Measurements from ENCODE around the gene PEX11B.

Gene PEX11B

GRCh38 chr1:145897969-145898368 lies 20.5 kb downstream of the PEX11B start:
- no peak overlapping the region for H3K23ac ChIP-seq (ENCODE audit: low read depth, low read length, poor library complexity)
- no peak overlapping the region for H4K8ac ChIP-seq (ENCODE audit: low read depth, low read length)
- no peaks in the 10 kb centered on the region for H3K79me1 ChIP-seq (ENCODE audit: low read depth, low read length)
- H4K91ac ChIP-seq (ENCODE audit: low read depth, low read length, poor library complexity) = no peak overlapping the region
- H3K18ac ChIP-seq (ENCODE audit: low read length) = no peak overlapping the region
- no peak overlapping the region for H2BK120ac ChIP-seq (ENCODE audit: low read depth, low read length)
- no peaks in the 10 kb centered on the region for H3K36me3 ChIP-seq (replicated peaks in 1 of 2; ENCODE audit: control insufficient read depth in 2 of 2, insufficient read depth in 2 of 2, low read length in 2 of 2)
- H3K9me3 ChIP-seq (replicated peaks in 1 of 2; ENCODE audit: control insufficient read depth in 2 of 2, insufficient read depth in 1 of 2, low read depth in 1 of 2, low read length in 2 of 2) = no peaks in the 10 kb centered on the region
- no peak overlapping the region for H2BK15ac ChIP-seq (ENCODE audit: low read length)
- peaks cover 0 to 29% (median 0%) of the 10 kb centered on the region in 3 experiments for H3K27me3 ChIP-seq (ENCODE audit: control insufficient read depth in 3 of 3, insufficient read depth in 3 of 3, low read depth in 1 of 3, low read length in 3 of 3)
- H2AK5ac ChIP-seq (ENCODE audit: low read depth, low read length) = peak overlapping the region; percentile 37
- no peak overlapping the region for H2BK12ac ChIP-seq (ENCODE audit: low read length)
- DNase-seq (ENCODE audit: low spot score) = no peak
- H2BK5ac ChIP-seq (ENCODE audit: low read length) = no peak overlapping the region
- H3K14ac ChIP-seq (ENCODE audit: low read length) = no peak overlapping the region
- no peak overlapping the region for H3K4me3 ChIP-seq (ENCODE audit: low read length in 2 of 2)
- H3K4ac ChIP-seq (ENCODE audit: low read length) = no peak overlapping the region
- no peak overlapping the region for H3K4me2 ChIP-seq (ENCODE audit: insufficient read depth, low read length, poor library complexity, severe bottlenecking)
- no peak overlapping the region for H3K9ac ChIP-seq (ENCODE audit: low read depth, low read length, poor library complexity)
- H2AFZ ChIP-seq (ENCODE audit: low read length) = no peak overlapping the region
- peaks cover 7% of the 10 kb centered on the region in 2 donors for H3K4me1 ChIP-seq (ENCODE audit: control insufficient read depth in 2 of 2, insufficient read depth in 1 of 2, low read depth in 1 of 2, low read length in 2 of 2)
- no peak overlapping the region for H3K27ac ChIP-seq (replicated peaks; ENCODE audit: low read length)
- WGBS, 2 donors (ENCODE audit: extremely low coverage in 2 of 2, insufficient read length in 2 of 2, insufficient replicate concordance in 1 of 2) = no CpG with 5 or more reads among the region's 1 CpG

GRCh38 chr1:145895471-145895870 lies 23.0 kb downstream of the PEX11B start:
- H3K4ac ChIP-seq (ENCODE audit: low read length) = no peak overlapping the region
- no CpG with 5 or more reads among the region's 1 CpG for WGBS, 2 donors (ENCODE audit: extremely low coverage in 2 of 2, insufficient read length in 2 of 2, insufficient replicate concordance in 1 of 2)
- no peak overlapping the region for H4K91ac ChIP-seq (ENCODE audit: low read depth, low read length, poor library complexity)
- no peak overlapping the region for H3K27ac ChIP-seq (replicated peaks; ENCODE audit: low read length)
- H3K36me3 ChIP-seq (replicated peaks in 1 of 2; ENCODE audit: control insufficient read depth in 2 of 2, insufficient read depth in 2 of 2, low read length in 2 of 2) = no peaks in the 10 kb centered on the region
- no peak overlapping the region for H3K9ac ChIP-seq (ENCODE audit: low read depth, low read length, poor library complexity)
- H2AK5ac ChIP-seq (ENCODE audit: low read depth, low read length) = no peak overlapping the region
- no peak overlapping the region for H2BK120ac ChIP-seq (ENCODE audit: low read depth, low read length)
- H3K14ac ChIP-seq (ENCODE audit: low read length) = no peak overlapping the region
- H3K23ac ChIP-seq (ENCODE audit: low read depth, low read length, poor library complexity) = no peak overlapping the region
- no peaks in the 10 kb centered on the region for H3K9me3 ChIP-seq (replicated peaks in 1 of 2; ENCODE audit: control insufficient read depth in 2 of 2, insufficient read depth in 1 of 2, low read depth in 1 of 2, low read length in 2 of 2)
- H2BK12ac ChIP-seq (ENCODE audit: low read length) = no peak overlapping the region
- H2BK15ac ChIP-seq (ENCODE audit: low read length) = no peak overlapping the region
- no peak overlapping the region for H3K4me2 ChIP-seq (ENCODE audit: insufficient read depth, low read length, poor library complexity, severe bottlenecking)
- no peak overlapping the region for H3K18ac ChIP-seq (ENCODE audit: low read length)
- no peak overlapping the region for H4K8ac ChIP-seq (ENCODE audit: low read depth, low read length)
- H3K4me3 ChIP-seq (ENCODE audit: low read length in 2 of 2) = no peak overlapping the region
- H3K27me3 ChIP-seq (ENCODE audit: control insufficient read depth in 3 of 3, insufficient read depth in 3 of 3, low read depth in 1 of 3, low read length in 3 of 3) = peaks cover 0 to 24% (median 0%) of the 10 kb centered on the region in 3 experiments
- peaks cover 12 to 13% of the 10 kb centered on the region in 2 donors for H3K4me1 ChIP-seq (ENCODE audit: control insufficient read depth in 2 of 2, insufficient read depth in 1 of 2, low read depth in 1 of 2, low read length in 2 of 2)
- H2BK5ac ChIP-seq (ENCODE audit: low read length) = no peak overlapping the region
- no peak for DNase-seq (ENCODE audit: low spot score)
- no peak overlapping the region for H2AFZ ChIP-seq (ENCODE audit: low read length)
- no peaks in the 10 kb centered on the region for H3K79me1 ChIP-seq (ENCODE audit: low read depth, low read length)

- Histone ChIP-seq H3K4me1 (ENCODE audit: control insufficient read depth in 2 of 2, insufficient read depth in 1 of 2, low read depth in 1 of 2, low read length in 2 of 2) (peaks cover 5 to 6% of the 10 kb centered on the region in 2 donors), H3K36me3 (replicated peaks in 1 of 2; ENCODE audit: control insufficient read depth in 2 of 2, insufficient read depth in 2 of 2, low read length in 2 of 2) (no peaks in the 10 kb centered on the region), H2BK120ac (ENCODE audit: low read depth, low read length) (no peak overlapping the region), H2BK5ac (ENCODE audit: low read length) (no peak overlapping the region), H3K18ac (ENCODE audit: low read length) (no peak overlapping the region), H2BK15ac (ENCODE audit: low read length) (no peak overlapping the region), H3K27ac (replicated peaks; ENCODE audit: low read length) (no peak overlapping the region), H2AFZ (ENCODE audit: low read length) (no peak overlapping the region), H3K4ac (ENCODE audit: low read length) (no peak overlapping the region), H3K4me3 (ENCODE audit: low read length in 2 of 2) (no peak overlapping the region), H3K9ac (ENCODE audit: low read depth, low read length, poor library complexity) (no peak overlapping the region), H4K91ac (ENCODE audit: low read depth, low read length, poor library complexity) (no peak overlapping the region), H2BK12ac (ENCODE audit: low read length) (no peak overlapping the region), H2AK5ac (ENCODE audit: low read depth, low read length) (no peak overlapping the region), H3K14ac (ENCODE audit: low read length) (no peak overlapping the region), H3K23ac (ENCODE audit: low read depth, low read length, poor library complexity) (no peak overlapping the region), H3K27me3 (ENCODE audit: control insufficient read depth in 3 of 3, insufficient read depth in 3 of 3, low read depth in 1 of 3, low read length in 3 of 3) (peaks cover 0 to 24% (median 0%) of the 10 kb centered on the region in 3 experiments), H4K8ac (ENCODE audit: low read depth, low read length) (no peak overlapping the region), H3K79me1 (ENCODE audit: low read depth, low read length) (no peaks in the 10 kb centered on the region), H3K9me3 (replicated peaks in 1 of 2; ENCODE audit: control insufficient read depth in 2 of 2, insufficient read depth in 1 of 2, low read depth in 1 of 2, low read length in 2 of 2) (no peaks in the 10 kb centered on the region), H3K4me2 (ENCODE audit: insufficient read depth, low read length, poor library complexity, severe bottlenecking) (no peak overlapping the region)
- no peak for DNase-seq (ENCODE audit: low spot score)
- no CpG with 5 or more reads among the region's 7 CpGs for WGBS, 2 donors (ENCODE audit: extremely low coverage in 2 of 2, insufficient read length in 2 of 2, insufficient replicate concordance in 1 of 2)
These were observed 25.0 kb downstream of the PEX11B start for GRCh38 chr1:145893306-145894055.

GRCh38 chr1:145892486-145893087 lies 25.9 kb downstream of the PEX11B start:
- DNase-seq (ENCODE audit: low spot score) = no peak

More at GRCh38 chr1:145892486-145893087, 25.9 kb downstream of the PEX11B start:
- Histone ChIP-seq H3K9ac (ENCODE audit: low read depth, low read length, poor library complexity) (no peak overlapping the region), H2BK15ac (ENCODE audit: low read length) (no peak overlapping the region), H3K79me1 (ENCODE audit: low read depth, low read length) (no peaks in the 10 kb centered on the region), H2BK12ac (ENCODE audit: low read length) (no peak overlapping the region), H2BK120ac (ENCODE audit: low read depth, low read length) (no peak overlapping the region), H3K18ac (ENCODE audit: low read length) (peak overlapping the region; percentile 19), H3K4me1 (ENCODE audit: control insufficient read depth in 2 of 2, insufficient read depth in 1 of 2, low read depth in 1 of 2, low read length in 2 of 2) (peaks cover 5 to 6% of the 10 kb centered on the region in 2 donors), H3K27ac (replicated peaks; ENCODE audit: low read length) (peak overlapping the region; percentile 57), H2AFZ (ENCODE audit: low read length) (peak overlapping the region; percentile 87), H3K36me3 (replicated peaks in 1 of 2; ENCODE audit: control insufficient read depth in 2 of 2, insufficient read depth in 2 of 2, low read length in 2 of 2) (no peaks in the 10 kb centered on the region), H3K4ac (ENCODE audit: low read length) (no peak overlapping the region), H3K23ac (ENCODE audit: low read depth, low read length, poor library complexity) (no peak overlapping the region), H3K27me3 (ENCODE audit: control insufficient read depth in 3 of 3, insufficient read depth in 3 of 3, low read depth in 1 of 3, low read length in 3 of 3) (peaks cover 0 to 27% (median 0%) of the 10 kb centered on the region in 3 experiments), H2BK5ac (ENCODE audit: low read length) (no peak overlapping the region), H3K14ac (ENCODE audit: low read length) (no peak overlapping the region), H3K9me3 (replicated peaks in 1 of 2; ENCODE audit: control insufficient read depth in 2 of 2, insufficient read depth in 1 of 2, low read depth in 1 of 2, low read length in 2 of 2) (no peaks in the 10 kb centered on the region), H4K8ac (ENCODE audit: low read depth, low read length) (no peak overlapping the region), H2AK5ac (ENCODE audit: low read depth, low read length) (no peak overlapping the region), H3K4me2 (ENCODE audit: insufficient read depth, low read length, poor library complexity, severe bottlenecking) (no peak overlapping the region), H4K91ac (ENCODE audit: low read depth, low read length, poor library complexity) (no peak overlapping the region), H3K4me3 (ENCODE audit: low read length in 2 of 2) (no peak overlapping the region)
- WGBS, 2 donors (ENCODE audit: extremely low coverage in 2 of 2, insufficient read length in 2 of 2, insufficient replicate concordance in 1 of 2) = no CpG with 5 or more reads among the region's 3 CpGs

All from neuronal stem cell (in vitro differentiated cells).